RWPE2 (cell line): ENCODE measurements around the gene ITGA8.

Experiments used
- ATAC-seq: fragments of 200-7000 bp; cut with Tn5 transposase; 3 replicates; pipeline ENCODE4 v1.9.1; 2021; ENCODE audit warnings: low read depth
- DNase-seq: peaks from one replicate; pipeline ENCODE4 v3.0.0-alpha.2; 2020; ENCODE audit warnings: low spot score
- H3K27ac ChIP-seq: fragments of 450-650 bp; 2 replicates; pipeline ENCODE4 v1.5.1; 2017; ENCODE audit warnings: mild to moderate bottlenecking; ENCODE audit not compliant: poor library complexity, severe bottlenecking
- H3K27me3 ChIP-seq: fragments of 250-450 bp; sonication (Bioruptor Pico); 2 replicates; pipeline ENCODE4 v1.5.1; 2021; ENCODE audit warnings: mild to moderate bottlenecking, moderate library complexity; ENCODE audit not compliant: insufficient read depth, poor library complexity, severe bottlenecking
- H3K36me3 ChIP-seq: fragments of 250-450 bp; sonication (Bioruptor Pico); 2 replicates; pipeline ENCODE4 v1.5.1; 2020; ENCODE audit warnings: low read depth, mild to moderate bottlenecking, moderate library complexity
- H3K4me1 ChIP-seq: fragments of 250-450 bp; sonication (Bioruptor Pico); 2 replicates; pipeline ENCODE4 v1.5.1; 2021; ENCODE audit warnings: mild to moderate bottlenecking, moderate library complexity; ENCODE audit not compliant: insufficient read depth, poor library complexity, severe bottlenecking
- H3K4me3 ChIP-seq: fragments of 250-450 bp; sonication (Bioruptor Pico); 2 replicates; pipeline ENCODE4 v1.5.1; 2021; ENCODE audit warnings: mild to moderate bottlenecking, moderate library complexity; ENCODE audit not compliant: severe bottlenecking
- H3K9me3 ChIP-seq: fragments of 250-450 bp; sonication (Bioruptor Pico); 2 replicates; pipeline ENCODE4 v1.5.1; 2021; ENCODE audit warnings: mild to moderate bottlenecking, moderate library complexity; ENCODE audit not compliant: severe bottlenecking
- TF ChIP-seq, protein P1 (sequence below): fragments of 450-650 bp; IDR thresholded peaks from one replicate; pipeline ENCODE4 v1.5.1; 2017; ENCODE audit warnings: mild to moderate bottlenecking, moderate library complexity; ENCODE audit not compliant: poor library complexity, severe bottlenecking

Gene ITGA8

DNA sequence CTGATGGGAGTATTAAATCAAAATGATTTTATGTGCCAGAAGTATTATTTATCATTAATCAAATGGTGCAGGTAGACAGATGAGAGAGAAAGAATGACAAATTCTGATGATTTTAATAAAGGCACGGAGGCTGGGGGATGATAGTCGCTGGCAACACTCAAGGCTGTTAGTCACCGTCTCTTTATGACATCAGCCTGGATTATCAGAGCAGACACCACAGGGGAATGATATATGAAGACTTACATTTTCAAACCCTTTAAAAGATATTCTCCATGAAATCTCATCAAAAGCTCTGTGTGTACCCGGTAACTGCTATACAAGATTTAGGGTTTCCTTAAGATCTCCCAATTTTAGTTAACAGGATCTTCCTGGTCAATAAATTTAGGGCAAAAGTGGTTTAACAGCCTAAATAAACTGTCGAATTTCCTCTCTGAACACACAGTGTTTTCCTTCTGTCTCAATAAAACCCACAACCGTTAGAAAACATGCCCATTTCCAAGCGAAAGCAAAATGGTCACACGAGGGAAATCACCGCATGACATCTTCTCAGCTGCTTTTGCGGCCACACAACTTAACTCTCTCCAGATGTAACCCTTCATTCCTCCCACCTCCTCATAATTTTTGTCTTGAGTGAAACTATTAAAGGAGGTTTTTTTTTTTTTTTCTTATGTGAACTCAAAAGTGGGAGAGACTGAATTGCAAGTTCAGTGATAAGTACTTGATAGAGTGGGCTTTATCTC lies 215.5 kb downstream of the ITGA8 start:
- Histone ChIP-seq H3K27me3 (peaks cover 11% of the 10 kb centered on the region), H3K9me3 (no peaks in the 10 kb centered on the region), H3K27ac (no peak overlapping the region), H3K4me3 (no peak overlapping the region), H3K36me3 (no peaks in the 10 kb centered on the region), H3K4me1 (no peaks in the 10 kb centered on the region)
- ATAC-seq (peak; percentile 25; the same call in 1 of the 3 replicates), DNase-seq (no peak)
- TF ChIP-seq, protein P1, sequence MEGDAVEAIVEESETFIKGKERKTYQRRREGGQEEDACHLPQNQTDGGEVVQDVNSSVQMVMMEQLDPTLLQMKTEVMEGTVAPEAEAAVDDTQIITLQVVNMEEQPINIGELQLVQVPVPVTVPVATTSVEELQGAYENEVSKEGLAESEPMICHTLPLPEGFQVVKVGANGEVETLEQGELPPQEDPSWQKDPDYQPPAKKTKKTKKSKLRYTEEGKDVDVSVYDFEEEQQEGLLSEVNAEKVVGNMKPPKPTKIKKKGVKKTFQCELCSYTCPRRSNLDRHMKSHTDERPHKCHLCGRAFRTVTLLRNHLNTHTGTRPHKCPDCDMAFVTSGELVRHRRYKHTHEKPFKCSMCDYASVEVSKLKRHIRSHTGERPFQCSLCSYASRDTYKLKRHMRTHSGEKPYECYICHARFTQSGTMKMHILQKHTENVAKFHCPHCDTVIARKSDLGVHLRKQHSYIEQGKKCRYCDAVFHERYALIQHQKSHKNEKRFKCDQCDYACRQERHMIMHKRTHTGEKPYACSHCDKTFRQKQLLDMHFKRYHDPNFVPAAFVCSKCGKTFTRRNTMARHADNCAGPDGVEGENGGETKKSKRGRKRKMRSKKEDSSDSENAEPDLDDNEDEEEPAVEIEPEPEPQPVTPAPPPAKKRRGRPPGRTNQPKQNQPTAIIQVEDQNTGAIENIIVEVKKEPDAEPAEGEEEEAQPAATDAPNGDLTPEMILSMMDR: no peak

DNA sequence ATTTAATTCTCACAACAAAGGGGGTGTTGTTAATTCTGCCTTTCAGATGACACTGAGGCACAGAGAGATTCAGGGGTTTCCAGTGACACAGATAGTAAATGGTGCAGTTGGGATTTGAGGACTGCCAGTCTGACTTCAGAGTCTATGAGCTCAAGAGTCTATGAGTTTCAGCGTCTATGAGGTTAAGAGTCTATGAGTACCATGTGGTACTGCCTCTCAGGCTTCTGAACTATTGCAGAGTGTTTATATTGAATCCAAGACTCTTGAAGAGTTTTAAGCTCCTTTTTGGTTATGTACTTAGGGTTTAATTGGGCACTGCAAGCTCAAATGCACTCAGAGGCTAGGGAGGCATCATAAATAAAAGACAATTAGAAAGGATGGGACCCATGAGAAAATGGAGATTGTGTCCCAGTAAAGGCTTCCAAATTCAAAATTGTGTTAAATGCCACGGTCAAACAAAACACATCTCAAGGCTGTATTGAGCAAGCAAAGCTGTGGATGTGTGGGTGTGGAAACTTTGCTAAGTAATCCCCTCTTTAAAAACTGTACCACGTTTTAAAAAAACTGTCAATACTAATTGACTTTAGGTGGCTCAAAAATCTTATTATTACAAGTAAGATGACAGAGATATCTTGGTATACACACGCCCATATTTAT lies 224.7 kb downstream of the ITGA8 start:
- TF ChIP-seq, protein P1: no peak
- ATAC-seq (no peak), DNase-seq (no peak)
- no peaks in the 10 kb centered on the region for H3K4me1 ChIP-seq
- H3K4me3 ChIP-seq: no peak overlapping the region
- H3K36me3 ChIP-seq: no peaks in the 10 kb centered on the region
- H3K27ac ChIP-seq: no peak overlapping the region
- no peaks in the 10 kb centered on the region for H3K9me3 ChIP-seq
- no peaks in the 10 kb centered on the region for H3K27me3 ChIP-seq

DNA sequence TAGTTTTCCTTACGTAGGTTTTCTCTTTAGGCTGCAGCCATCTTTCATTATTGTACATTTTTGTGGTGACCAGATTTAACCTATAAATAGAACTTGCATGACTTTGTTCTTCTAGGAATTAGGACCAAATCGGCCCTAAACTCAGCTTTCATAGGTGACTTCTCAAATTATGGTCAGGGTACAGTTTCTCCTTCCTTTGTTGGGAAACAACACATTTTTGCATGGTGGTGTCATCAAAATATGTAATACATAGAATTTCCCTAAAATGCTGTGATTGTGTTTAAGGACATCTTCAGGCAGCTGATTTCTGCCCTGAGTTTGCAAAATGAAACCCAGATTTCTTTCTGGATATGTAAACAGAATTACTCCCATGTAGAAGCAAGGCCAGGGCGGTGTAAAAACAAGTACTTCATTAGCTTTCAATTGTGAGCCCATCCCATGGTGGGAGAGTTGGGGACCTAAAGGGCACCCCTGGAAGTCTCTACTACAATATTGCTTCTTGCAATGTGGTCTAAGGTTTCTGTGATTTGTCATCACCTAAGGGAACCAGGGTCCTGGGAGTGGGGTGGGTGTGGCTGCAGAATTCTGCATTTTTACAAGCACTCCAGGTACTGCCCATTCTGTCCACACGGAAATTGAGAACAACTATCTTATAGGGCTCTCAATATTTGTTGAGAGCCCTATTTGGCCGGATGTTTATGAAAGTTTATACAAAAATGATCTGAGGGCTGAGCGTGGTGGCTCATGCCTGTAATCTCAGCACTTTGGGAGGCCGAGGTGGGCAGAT lies 227.7 kb downstream of the ITGA8 start:
- Histone ChIP-seq H3K4me3 (no peak overlapping the region), H3K36me3 (no peaks in the 10 kb centered on the region), H3K4me1 (no peaks in the 10 kb centered on the region), H3K9me3 (no peaks in the 10 kb centered on the region), H3K27ac (no peak overlapping the region), H3K27me3 (no peaks in the 10 kb centered on the region)
- TF ChIP-seq, protein P1: no peak
- ATAC-seq: no peak
- no peak for DNase-seq

DNA sequence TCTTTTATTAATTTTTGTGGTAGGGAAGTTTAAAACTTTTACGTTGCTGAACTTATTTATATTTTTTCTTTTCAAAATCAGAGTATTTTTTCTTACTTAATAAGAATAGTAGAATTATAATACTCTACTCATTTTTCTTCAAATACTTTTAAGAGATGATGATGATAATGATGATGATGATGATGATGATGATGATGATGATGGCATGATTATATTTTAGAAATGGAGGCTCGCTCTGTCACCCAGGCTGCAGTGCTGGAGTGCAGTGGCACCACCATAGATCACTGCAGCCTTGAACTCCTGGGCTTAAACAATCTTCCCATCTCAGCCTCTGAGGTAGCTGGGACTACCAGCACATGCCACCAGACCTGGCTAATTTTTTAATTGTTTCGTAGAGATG lies 230.3 kb downstream of the ITGA8 start:
- no peak overlapping the region for H3K4me3 ChIP-seq

More for the DNA sequence above, 230.3 kb downstream of the ITGA8 start:
- Histone ChIP-seq H3K27me3 (no peaks in the 10 kb centered on the region), H3K4me1 (no peaks in the 10 kb centered on the region), H3K36me3 (no peaks in the 10 kb centered on the region), H3K9me3 (no peaks in the 10 kb centered on the region), H3K27ac (no peak overlapping the region)
- no peak for ATAC-seq
- TF ChIP-seq, protein P1: no peak
- no peak for DNase-seq
